Measurements from ENCODE around the gene ONECUT3.

DNA sequence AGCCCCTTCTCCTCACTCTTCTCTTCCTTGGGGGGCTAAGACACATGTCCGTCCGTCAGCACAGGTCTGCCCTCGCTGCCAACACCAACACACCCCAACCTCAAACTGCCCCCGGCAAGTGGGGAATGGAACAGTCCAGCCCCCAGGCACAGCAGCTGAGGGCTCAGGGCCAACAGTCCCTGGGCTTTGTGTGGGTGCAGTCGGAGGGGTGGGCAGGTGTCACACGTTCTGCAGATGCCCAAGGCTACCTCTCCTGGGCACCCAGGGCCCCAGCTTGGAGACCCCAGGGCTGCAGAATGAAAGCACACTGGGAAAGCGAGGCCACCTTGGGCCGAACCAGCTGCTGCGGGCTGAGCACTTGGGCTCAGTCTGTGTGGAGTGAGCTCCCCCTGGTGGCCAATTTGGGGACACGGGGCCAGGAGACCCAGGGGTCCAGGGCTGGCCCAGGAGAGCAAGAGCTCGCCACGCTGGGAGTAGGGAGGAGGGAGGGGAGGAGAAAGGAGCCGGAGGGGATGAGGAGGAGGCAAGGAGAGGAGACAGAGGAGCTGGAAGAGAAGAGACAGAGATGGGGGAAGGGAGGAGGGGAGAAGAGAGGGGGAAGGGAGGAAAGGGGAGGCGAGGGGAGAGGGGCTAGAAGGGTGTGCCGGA lies 72.7 kb downstream of the ONECUT3 start:
- TF ChIP-seq, protein P1, sequence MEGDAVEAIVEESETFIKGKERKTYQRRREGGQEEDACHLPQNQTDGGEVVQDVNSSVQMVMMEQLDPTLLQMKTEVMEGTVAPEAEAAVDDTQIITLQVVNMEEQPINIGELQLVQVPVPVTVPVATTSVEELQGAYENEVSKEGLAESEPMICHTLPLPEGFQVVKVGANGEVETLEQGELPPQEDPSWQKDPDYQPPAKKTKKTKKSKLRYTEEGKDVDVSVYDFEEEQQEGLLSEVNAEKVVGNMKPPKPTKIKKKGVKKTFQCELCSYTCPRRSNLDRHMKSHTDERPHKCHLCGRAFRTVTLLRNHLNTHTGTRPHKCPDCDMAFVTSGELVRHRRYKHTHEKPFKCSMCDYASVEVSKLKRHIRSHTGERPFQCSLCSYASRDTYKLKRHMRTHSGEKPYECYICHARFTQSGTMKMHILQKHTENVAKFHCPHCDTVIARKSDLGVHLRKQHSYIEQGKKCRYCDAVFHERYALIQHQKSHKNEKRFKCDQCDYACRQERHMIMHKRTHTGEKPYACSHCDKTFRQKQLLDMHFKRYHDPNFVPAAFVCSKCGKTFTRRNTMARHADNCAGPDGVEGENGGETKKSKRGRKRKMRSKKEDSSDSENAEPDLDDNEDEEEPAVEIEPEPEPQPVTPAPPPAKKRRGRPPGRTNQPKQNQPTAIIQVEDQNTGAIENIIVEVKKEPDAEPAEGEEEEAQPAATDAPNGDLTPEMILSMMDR (conservative IDR thresholded peaks at IDR 0.05; ENCODE audit: low read length), result peak; percentile 93
- no peak for TF ChIP-seq EZH2phosphoT487 (IDR thresholded peaks at IDR 0.05; ENCODE audit: borderline replicate concordance)

Measured in Loucy (cell line).